ENCODE measurements around the gene LDLRAD4. TPM values are rescaled to one million over a fixed set of nuclear protein-coding genes. Genes with fewer than 3 reads are reported as not detected.

LDLRAD4 gene
- total RNA-seq, 2 donors from 2014 or later, result 11.7 to 17.0 TPM

DNA sequence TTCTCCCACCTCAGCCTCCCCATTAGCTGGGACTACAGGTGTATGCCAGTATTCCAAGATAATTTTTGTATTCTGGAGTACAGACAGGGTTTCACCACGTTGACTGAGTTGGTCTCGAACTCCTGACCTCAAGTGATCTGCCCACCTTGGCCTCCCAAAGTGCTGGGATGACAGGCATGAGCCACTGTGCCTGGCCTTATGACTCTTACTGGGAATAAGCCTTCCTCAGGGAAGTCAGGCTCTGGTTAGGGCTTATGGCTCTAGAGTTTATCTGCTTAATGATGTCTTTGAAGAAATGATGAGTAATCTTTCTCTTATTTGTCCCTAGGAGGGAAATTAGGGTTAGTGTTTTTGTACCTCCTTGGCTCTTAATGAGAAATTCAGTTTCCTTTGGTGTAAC lies 320.1 kb downstream of the LDLRAD4 start:
- TF ChIP-seq, protein P1, sequence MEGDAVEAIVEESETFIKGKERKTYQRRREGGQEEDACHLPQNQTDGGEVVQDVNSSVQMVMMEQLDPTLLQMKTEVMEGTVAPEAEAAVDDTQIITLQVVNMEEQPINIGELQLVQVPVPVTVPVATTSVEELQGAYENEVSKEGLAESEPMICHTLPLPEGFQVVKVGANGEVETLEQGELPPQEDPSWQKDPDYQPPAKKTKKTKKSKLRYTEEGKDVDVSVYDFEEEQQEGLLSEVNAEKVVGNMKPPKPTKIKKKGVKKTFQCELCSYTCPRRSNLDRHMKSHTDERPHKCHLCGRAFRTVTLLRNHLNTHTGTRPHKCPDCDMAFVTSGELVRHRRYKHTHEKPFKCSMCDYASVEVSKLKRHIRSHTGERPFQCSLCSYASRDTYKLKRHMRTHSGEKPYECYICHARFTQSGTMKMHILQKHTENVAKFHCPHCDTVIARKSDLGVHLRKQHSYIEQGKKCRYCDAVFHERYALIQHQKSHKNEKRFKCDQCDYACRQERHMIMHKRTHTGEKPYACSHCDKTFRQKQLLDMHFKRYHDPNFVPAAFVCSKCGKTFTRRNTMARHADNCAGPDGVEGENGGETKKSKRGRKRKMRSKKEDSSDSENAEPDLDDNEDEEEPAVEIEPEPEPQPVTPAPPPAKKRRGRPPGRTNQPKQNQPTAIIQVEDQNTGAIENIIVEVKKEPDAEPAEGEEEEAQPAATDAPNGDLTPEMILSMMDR (IDR thresholded peaks at IDR 0.05), result no peak
- Histone ChIP-seq H3K27me3 (no peaks in the 10 kb centered on the region), H3K36me3 (no peaks in the 10 kb centered on the region), H3K4me3 (no peak overlapping the region), H3K9ac (ENCODE audit: low read depth in 2 of 2, low read length in 2 of 2) (peak overlapping the region in 1 of 2 donors; percentile 76), H3K4me1 (peaks cover 22% of the 10 kb centered on the region), H3K27ac (peak overlapping the region; percentile 75), H3K9me3 (no peaks in the 10 kb centered on the region)
- DNase-seq, result no peak
- intact Hi-C loops (cut with DNase I), result no loop called here

DNA sequence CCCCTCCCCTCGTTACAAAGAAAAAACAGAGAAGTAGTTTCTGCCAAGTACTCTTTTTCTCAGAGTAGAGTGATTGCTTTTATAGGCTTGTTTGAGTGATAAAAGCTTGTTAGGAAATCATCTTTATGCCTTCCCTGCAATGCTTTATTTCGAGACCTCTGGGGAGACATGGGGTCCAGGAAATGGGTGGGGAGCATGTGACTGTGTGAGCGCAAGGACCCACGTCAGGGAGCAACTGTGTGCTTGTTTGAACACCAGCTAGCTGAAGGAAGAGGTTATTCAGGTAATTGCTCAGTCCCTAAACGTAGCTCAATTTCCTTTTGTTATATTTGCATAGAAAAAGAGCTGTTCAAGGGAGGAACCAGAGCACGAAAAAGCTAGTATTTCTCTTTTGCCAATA lies 320.5 kb downstream of the LDLRAD4 start:
- intact Hi-C loops (cut with DNase I), result no loop called here

DNA sequence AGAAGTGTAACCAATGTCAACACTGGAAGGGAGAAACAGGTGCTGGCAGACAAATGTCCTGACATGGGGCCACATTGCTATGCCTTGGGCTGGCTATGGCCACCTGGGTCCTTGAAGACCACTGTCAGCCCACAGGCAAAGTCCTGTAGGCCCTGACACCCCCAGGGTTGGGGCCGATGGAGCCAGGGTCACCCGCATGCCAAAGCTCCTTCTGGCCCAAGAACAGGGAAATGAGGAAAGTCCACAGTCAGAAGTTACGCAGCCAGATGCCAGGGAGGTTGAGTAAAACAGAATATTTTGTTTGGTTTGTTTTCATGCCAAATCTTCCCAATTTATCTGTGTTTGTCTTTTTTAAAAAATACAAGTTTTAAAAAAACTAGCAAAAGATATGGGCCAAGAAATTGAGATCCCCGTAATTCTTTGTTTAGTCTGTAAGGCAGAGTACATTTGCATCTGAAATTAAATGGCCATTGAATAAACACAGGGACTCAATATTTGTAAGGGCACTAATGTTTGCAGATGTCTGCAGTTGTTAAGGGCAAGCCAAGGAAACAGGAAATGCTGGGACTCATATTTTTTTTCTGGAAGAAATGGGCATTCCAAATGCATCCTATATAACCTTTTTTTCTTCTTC lies 321.4 kb downstream of the LDLRAD4 start:
- DNase-seq, result no peak
- H3K27me3 ChIP-seq, result no peaks in the 10 kb centered on the region
- peak overlapping the region; percentile 75 for H3K27ac ChIP-seq
- no peak overlapping the region for H3K4me3 ChIP-seq
- no peaks in the 10 kb centered on the region for H3K9me3 ChIP-seq
- peaks cover 22% of the 10 kb centered on the region for H3K4me1 ChIP-seq
- peak overlapping the region in 1 of 2 donors; percentile 76 for H3K9ac ChIP-seq (ENCODE audit: low read depth in 2 of 2, low read length in 2 of 2)
- TF ChIP-seq, protein P1 (IDR thresholded peaks at IDR 0.05), result no peak
- no peaks in the 10 kb centered on the region for H3K36me3 ChIP-seq
- intact Hi-C loops (cut with DNase I), result no loop called here

More for the DNA sequence above, 320.5 kb downstream of the LDLRAD4 start:
- Histone ChIP-seq H3K9me3 (no peaks in the 10 kb centered on the region), H3K27ac (peak overlapping the region; percentile 75), H3K27me3 (no peaks in the 10 kb centered on the region), H3K36me3 (no peaks in the 10 kb centered on the region), H3K4me3 (no peak overlapping the region), H3K4me1 (peaks cover 22% of the 10 kb centered on the region), H3K9ac (ENCODE audit: low read depth in 2 of 2, low read length in 2 of 2) (peak overlapping the region in 1 of 2 donors; percentile 76)
- peak; percentile 67 for DNase-seq
- TF ChIP-seq, protein P1 (IDR thresholded peaks at IDR 0.05), result no peak

DNA sequence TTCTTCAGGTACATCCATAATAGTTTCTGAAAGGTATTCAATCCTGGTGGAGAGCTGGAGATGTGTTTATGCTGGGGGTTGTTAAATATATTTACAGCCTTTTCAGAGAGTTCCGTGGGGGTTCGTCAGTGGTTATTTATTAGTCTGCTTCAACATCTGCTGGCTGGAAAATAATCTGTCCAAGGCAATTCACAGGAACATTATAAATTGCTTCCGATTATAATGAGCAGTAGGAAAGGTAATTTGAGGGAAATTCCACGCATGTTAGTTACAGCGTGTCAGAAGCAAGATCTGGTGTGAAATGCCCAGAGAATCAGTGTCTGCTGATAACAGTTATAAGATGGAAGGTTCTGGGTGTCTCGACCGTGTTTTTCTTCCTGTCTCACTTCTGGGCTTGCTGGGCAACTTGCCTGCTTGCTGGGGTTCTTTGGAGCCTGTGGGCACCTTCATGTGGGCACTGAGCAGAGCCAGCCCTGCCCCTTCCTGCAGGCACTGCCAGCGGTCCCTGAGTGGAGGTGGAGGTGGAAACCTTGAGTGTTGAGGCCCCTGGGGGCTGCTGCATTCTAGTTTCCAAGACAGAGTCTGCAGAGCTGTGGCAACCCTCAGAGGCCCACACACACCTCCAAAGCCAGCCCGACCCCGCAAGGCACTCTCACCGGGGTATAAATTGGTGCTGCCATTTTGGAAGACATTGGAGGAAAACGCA lies 322.1 kb downstream of the LDLRAD4 start:
- Histone ChIP-seq H3K4me1 (peaks cover 22% of the 10 kb centered on the region), H3K4me3 (no peak overlapping the region), H3K27ac (peak overlapping the region; percentile 75), H3K27me3 (no peaks in the 10 kb centered on the region), H3K9me3 (no peaks in the 10 kb centered on the region), H3K9ac (ENCODE audit: low read depth in 2 of 2, low read length in 2 of 2) (peak overlapping the region in 1 of 2 donors; percentile 42), H3K36me3 (no peaks in the 10 kb centered on the region)
- TF ChIP-seq, protein P1 (IDR thresholded peaks at IDR 0.05), result no peak
- intact Hi-C loops (cut with DNase I), result no loop called here
- DNase-seq, result no peak

DNA sequence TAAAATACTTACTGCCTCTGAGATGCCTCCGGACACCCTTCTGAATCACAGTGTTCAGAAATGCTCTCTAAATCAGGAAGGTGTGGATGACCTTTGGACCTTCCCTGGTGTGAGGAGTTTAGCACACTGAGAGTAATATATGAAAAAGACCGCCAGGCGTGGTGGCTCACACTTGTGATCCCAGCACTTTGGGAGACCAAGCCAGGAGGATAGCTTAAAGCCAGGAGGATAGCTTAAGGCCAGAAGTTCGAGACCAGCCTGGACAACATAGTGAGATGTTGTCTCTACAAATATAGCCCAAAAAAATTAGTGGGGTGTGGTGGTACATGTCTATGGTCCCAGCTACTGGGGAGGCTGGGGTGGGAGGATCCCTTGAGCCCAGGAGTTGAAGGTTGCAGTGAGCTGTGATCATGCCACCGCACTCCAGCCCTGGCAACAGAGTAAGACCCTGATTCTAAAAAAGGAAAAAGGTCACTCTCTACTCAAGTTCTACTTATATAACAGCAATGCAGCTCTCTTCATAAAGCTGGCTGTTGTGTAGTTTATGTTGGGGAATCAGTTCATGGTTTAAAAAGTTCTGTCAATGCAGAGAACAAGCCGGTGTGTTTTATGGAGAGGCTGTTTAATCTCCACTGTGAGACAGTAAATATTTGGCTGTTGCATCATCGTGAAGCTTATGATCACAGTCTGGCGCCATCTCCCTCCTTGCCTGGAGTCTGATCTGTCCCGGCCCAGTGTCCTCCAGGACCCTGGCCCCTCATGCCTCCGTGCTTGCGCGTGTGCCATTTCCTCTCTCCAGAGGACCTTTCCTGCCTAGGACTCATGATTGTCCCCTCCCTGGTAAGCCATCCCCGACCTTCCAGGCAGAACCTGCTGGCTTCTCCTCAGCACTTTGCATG lies 323.3 kb downstream of the LDLRAD4 start:
- H3K36me3 ChIP-seq, result no peaks in the 10 kb centered on the region
- intact Hi-C loops (cut with DNase I), result no loop called here
- no peak overlapping the region for H3K4me3 ChIP-seq
- TF ChIP-seq, protein P1 (IDR thresholded peaks at IDR 0.05), result no peak
- H3K9ac ChIP-seq (ENCODE audit: low read depth in 2 of 2, low read length in 2 of 2), result peak overlapping the region; percentile 28 to 31
- H3K27me3 ChIP-seq, result no peaks in the 10 kb centered on the region
- DNase-seq, result peak; percentile 84
- peak overlapping the region; percentile 75 for H3K27ac ChIP-seq
- peaks cover 22% of the 10 kb centered on the region for H3K4me1 ChIP-seq
- no peaks in the 10 kb centered on the region for H3K9me3 ChIP-seq
